Measurements from ENCODE around the gene CFAP46.

CFAP46 gene

DNA sequence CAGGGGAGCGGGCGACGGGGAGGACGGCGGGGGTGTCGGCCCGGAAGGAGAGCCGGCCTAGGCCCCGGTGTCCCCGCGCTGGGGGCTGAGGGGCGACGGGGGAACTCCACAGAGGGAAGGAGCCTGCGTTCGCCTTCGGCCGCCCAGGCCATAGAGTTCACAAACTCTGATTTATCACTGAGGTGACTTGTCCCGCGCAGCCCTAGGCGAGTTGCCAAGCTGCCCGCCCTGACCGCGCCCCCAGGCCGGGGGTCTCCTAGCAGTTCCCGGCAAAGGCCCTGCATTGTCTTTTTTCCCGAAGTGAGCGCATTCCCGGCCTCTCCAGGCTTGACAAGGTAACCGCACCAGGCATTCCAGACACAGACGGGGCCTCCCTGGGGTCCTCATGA is 153.5 kb downstream of the CFAP46 start:
- ChIA-PET POLR2A (no interaction called here), CTCF (no interaction called here)
- TF ChIP-seq L3MBTL2 (conservative IDR thresholded peaks at IDR 0.05), result no peak
- TF ChIP-seq BHLHE40 (IDR thresholded peaks at IDR 0.05; ENCODE audit: borderline replicate concordance), result no peak
- no peak for TF ChIP-seq LEF1 (IDR thresholded peaks at IDR 0.05; ENCODE audit: borderline replicate concordance)
- TF ChIP-seq FOXK2 (IDR thresholded peaks at IDR 0.05), result no peak
- TF ChIP-seq TARDBP (IDR thresholded peaks at IDR 0.05), result no peak
- TF ChIP-seq HDGF (IDR thresholded peaks at IDR 0.05; ENCODE audit: borderline replicate concordance), result no peak
- TF ChIP-seq, protein P1, sequence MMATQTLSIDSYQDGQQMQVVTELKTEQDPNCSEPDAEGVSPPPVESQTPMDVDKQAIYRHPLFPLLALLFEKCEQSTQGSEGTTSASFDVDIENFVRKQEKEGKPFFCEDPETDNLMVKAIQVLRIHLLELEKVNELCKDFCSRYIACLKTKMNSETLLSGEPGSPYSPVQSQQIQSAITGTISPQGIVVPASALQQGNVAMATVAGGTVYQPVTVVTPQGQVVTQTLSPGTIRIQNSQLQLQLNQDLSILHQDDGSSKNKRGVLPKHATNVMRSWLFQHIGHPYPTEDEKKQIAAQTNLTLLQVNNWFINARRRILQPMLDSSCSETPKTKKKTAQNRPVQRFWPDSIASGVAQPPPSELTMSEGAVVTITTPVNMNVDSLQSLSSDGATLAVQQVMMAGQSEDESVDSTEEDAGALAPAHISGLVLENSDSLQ (IDR thresholded peaks at IDR 0.05), result no peak
- TF ChIP-seq SUZ12 (IDR thresholded peaks at IDR 0.05), result no peak
- TF ChIP-seq ELF4 (IDR thresholded peaks at IDR 0.05), result no peak
- no peak for TF ChIP-seq ZNF384 (IDR thresholded peaks at IDR 0.05)
- no peak for TF ChIP-seq ARNT (IDR thresholded peaks at IDR 0.05)
- no peak for TF ChIP-seq FOXM1 (IDR thresholded peaks at IDR 0.05; ENCODE audit: borderline replicate concordance)
- no peak for TF ChIP-seq NFRKB (IDR thresholded peaks at IDR 0.05)
- no peak for TF ChIP-seq CTBP1 (IDR thresholded peaks at IDR 0.05; ENCODE audit: borderline replicate concordance)
- no peak for TF ChIP-seq FOXA1 (IDR thresholded peaks at IDR 0.05)
- no peak for TF ChIP-seq SP1 (IDR thresholded peaks at IDR 0.05)
- DNase-seq (ENCODE audit: extremely low spot score), result no peak

DNA sequence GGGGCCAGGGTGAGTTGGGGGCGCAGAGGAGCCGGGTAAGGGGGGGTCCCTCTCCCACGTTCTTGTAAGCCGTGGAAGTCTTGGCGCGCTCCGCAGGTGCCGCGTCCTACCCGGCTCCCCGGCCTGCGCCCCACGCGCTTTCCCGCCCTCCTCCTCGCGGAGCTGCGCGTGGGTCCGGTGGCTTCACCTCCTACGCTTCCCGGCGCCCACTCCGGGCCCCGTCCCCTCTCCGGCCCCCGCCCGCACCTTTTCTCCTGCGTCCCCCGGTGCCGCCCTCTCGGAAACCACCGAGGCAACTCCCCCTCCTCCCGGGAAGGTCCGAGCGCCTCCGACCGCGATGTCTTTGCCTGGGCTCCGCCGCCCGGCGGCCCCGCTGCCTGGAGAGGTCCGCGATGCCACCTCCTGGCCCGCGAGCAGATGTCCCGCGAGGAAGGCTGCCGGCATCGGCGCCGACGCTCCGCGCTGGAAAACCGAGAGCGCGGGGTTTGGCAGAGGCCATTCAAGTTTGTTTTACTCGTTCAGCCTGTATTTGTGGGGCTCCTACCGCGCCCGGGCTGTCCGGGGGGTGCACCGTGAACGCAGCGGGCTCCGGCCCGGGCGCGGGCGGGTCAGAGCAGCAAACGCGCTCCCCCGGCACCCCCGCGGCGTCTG is 154.1 kb downstream of the CFAP46 start:
- ChIA-PET CTCF (no interaction called here), POLR2A (no interaction called here)
- no peak for TF ChIP-seq FOXK2 (IDR thresholded peaks at IDR 0.05)
- no peak for TF ChIP-seq FOXA1 (IDR thresholded peaks at IDR 0.05)
- TF ChIP-seq BHLHE40 (IDR thresholded peaks at IDR 0.05; ENCODE audit: borderline replicate concordance), result no peak
- TF ChIP-seq NFRKB (IDR thresholded peaks at IDR 0.05), result no peak
- TF ChIP-seq, protein P1 (IDR thresholded peaks at IDR 0.05), result no peak
- TF ChIP-seq L3MBTL2 (conservative IDR thresholded peaks at IDR 0.05), result no peak
- no peak for TF ChIP-seq LEF1 (IDR thresholded peaks at IDR 0.05; ENCODE audit: borderline replicate concordance)
- peak; percentile 71 for DNase-seq (ENCODE audit: extremely low spot score)

DNA sequence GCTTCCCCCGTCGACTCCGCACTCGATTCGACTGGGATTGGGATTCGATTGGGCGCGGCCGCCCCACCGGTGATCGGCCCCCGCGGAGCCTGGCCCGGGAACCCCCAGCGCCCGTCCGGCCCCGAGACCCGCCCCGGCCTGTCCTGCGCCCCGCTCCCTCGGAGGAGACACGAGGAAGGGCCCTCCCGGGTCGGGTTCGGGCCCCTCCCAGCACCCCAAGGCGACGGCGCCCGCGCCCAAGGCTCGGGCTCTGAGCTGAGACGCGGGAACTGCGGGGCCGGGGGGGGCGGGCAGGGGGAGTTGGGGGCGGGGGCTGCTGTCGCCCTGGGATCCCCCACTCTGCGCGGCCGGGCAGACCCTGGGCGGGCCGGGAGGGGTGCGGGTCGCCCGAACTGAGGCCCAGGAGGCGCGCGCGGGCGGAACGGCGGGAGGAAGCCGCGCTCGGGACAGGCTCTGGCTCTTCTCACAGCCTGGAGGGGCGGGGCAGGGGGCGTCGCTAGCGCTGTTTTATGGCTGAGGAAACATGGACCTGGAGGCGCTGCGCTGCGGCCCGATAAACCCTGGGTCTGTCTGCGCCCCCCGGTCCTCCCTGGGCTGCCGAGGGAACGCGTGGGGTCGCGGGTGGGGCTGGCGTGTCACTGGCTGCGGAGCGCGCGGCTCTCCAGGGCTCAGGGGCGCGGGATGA is 154.7 kb downstream of the CFAP46 start:
- TF ChIP-seq L3MBTL2 (conservative IDR thresholded peaks at IDR 0.05), result no peak
- no peak for TF ChIP-seq FOXK2 (IDR thresholded peaks at IDR 0.05)
- no peak for TF ChIP-seq SP1 (IDR thresholded peaks at IDR 0.05)
- no peak for TF ChIP-seq NFRKB (IDR thresholded peaks at IDR 0.05)
- no peak for TF ChIP-seq ARNT (IDR thresholded peaks at IDR 0.05)
- TF ChIP-seq, protein P1 (IDR thresholded peaks at IDR 0.05), result no peak
- no peak for TF ChIP-seq ZNF384 (IDR thresholded peaks at IDR 0.05)
- TF ChIP-seq HDGF (IDR thresholded peaks at IDR 0.05; ENCODE audit: borderline replicate concordance), result no peak
- no peak for TF ChIP-seq BHLHE40 (IDR thresholded peaks at IDR 0.05; ENCODE audit: borderline replicate concordance)
- no peak for TF ChIP-seq FOXM1 (IDR thresholded peaks at IDR 0.05; ENCODE audit: borderline replicate concordance)
- no peak for TF ChIP-seq LEF1 (IDR thresholded peaks at IDR 0.05; ENCODE audit: borderline replicate concordance)
- TF ChIP-seq ELF4 (IDR thresholded peaks at IDR 0.05), result no peak
- TF ChIP-seq FOXA1 (IDR thresholded peaks at IDR 0.05), result no peak
- no peak for TF ChIP-seq CTBP1 (IDR thresholded peaks at IDR 0.05; ENCODE audit: borderline replicate concordance)
- peak; percentile 67 for DNase-seq (ENCODE audit: extremely low spot score)
- CTCF ChIA-PET, result no interaction called here
- POLR2A ChIA-PET, result no interaction called here

DNA sequence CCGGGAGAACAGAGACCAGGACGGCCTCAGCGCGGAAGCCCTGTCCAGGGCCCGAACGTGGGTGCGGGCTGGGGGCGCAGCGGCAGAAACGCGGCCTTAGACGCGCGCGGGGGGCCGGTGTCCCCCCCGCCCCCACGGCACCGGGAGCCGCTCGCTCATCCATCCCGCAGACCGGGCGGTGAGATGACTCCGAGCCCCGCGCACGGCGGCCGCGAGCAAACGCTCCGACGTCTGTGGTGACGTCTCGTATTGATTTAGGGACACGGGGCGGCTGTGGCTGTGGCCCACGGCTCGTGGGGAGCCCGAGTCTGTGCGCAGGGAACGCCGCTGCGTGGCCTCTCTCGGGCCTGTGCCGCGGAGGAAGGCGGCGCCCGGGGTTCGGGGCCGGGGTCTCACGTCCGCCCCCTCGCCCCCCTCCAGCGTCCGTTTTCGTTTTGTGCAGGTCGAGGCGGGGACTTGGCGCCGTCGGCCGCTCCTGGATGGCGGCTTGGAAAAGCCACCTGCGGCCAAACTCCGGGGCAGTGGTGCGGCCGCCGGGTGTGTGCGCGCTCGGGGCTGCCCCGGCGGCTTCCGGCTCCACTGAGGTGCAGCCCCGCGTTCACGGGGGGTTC is 155.4 kb downstream of the CFAP46 start:
- DNase-seq (ENCODE audit: extremely low spot score), result peak; percentile 43
- POLR2A ChIA-PET, result no interaction called here
- TF ChIP-seq LEF1 (IDR thresholded peaks at IDR 0.05; ENCODE audit: borderline replicate concordance) (no peak), SP1 (IDR thresholded peaks at IDR 0.05) (no peak), CTBP1 (IDR thresholded peaks at IDR 0.05; ENCODE audit: borderline replicate concordance) (no peak), FOXK2 (IDR thresholded peaks at IDR 0.05) (no peak), SUZ12 (IDR thresholded peaks at IDR 0.05) (peak; percentile 20; the same call in 1 of the 2 replicates)
- TF ChIP-seq, protein P1 (IDR thresholded peaks at IDR 0.05), result no peak
- CTCF ChIA-PET, result no interaction called here

DNA sequence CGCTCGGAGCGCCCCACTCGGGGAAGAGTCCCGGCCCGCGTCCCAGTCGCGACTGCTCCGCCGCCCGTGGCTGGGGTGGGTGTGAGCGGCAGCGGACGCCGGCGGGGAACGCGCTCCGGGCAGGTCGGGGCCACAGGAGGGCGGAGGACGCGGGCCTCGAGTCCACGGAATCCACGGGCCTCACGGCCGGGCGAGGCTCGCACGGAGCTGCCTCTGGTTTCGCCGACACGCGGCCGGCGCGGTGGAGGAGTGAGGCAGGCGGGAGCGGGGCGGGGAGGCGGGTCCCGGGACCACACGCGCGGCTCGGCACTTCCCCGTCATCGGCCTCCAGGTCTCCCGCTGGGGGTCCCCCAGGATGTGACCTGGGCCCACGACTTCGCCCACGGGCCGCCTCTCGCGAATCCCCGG is 155.9 kb downstream of the CFAP46 start:
- CTCF ChIA-PET, result no interaction called here
- DNase-seq (ENCODE audit: extremely low spot score), result no peak
- no peak for TF ChIP-seq L3MBTL2 (conservative IDR thresholded peaks at IDR 0.05)
- no peak for TF ChIP-seq TARDBP (IDR thresholded peaks at IDR 0.05)
- no peak for TF ChIP-seq SP1 (IDR thresholded peaks at IDR 0.05)
- no peak for TF ChIP-seq ARNT (IDR thresholded peaks at IDR 0.05)
- TF ChIP-seq ELF4 (IDR thresholded peaks at IDR 0.05), result no peak
- TF ChIP-seq FOXA1 (IDR thresholded peaks at IDR 0.05), result no peak
- TF ChIP-seq ZNF384 (IDR thresholded peaks at IDR 0.05), result no peak
- TF ChIP-seq HDGF (IDR thresholded peaks at IDR 0.05; ENCODE audit: borderline replicate concordance), result no peak
- TF ChIP-seq NFRKB (IDR thresholded peaks at IDR 0.05), result no peak
- no peak for TF ChIP-seq LEF1 (IDR thresholded peaks at IDR 0.05; ENCODE audit: borderline replicate concordance)
- no peak for TF ChIP-seq BHLHE40 (IDR thresholded peaks at IDR 0.05; ENCODE audit: borderline replicate concordance)
- no peak for TF ChIP-seq SUZ12 (IDR thresholded peaks at IDR 0.05)
- TF ChIP-seq FOXK2 (IDR thresholded peaks at IDR 0.05), result no peak
- TF ChIP-seq CTBP1 (IDR thresholded peaks at IDR 0.05; ENCODE audit: borderline replicate concordance), result no peak
- TF ChIP-seq, protein P1 (IDR thresholded peaks at IDR 0.05), result no peak
- no peak for TF ChIP-seq FOXM1 (IDR thresholded peaks at IDR 0.05; ENCODE audit: borderline replicate concordance)
- POLR2A ChIA-PET, result no interaction called here
